GM21825 (cell line): ENCODE measurements around the gene ATOSA.

Experiments
- ATAC-seq: cut with Tn5 transposase; IDR thresholded peaks from one replicate; pipeline ENCODE4 v1.9.1; 2021; ENCODE audit warnings: mild to moderate bottlenecking, moderate library complexity; ENCODE audit not compliant: unreplicated experiment

ATOSA gene

DNA sequence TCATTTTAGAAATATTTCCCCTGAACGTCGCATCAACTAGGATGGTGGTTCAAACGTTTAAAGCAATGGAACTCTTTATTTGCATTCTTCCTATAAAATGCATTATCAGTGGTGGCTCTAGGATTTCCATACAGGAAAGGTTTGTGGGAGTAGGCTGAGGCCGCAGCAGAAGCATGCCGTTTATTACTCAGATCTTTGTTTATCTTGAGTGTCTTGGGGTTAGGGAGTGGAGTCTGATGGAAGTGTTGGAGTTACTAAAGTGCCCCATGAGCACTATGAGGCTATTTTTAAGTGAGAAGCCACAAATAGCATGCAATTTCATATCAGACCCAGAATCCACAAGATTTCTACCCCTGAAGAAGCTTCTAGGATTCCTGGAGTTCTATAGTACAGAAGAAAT is 26.2 kb downstream of the ATOSA start:
- ATAC-seq = no peak

DNA sequence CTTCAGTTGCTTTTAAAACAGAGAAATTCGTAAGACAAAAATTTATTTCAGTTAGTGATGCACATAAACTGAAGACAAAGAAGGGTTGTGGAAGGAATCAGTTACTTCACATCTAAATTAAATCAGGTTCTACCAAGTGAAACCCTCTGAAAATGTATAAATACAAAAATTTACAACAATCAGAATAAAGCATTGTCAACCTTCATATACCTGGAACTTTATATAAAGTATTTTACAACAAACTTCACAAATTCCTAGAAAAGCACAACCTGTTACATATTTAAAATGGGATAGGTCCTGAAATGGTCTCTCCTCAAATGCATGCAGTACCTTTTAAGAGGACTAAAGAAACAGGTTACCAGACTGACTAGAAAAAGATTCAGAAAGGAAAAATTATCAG is 26.9 kb downstream of the ATOSA start:
- no peak for ATAC-seq

DNA sequence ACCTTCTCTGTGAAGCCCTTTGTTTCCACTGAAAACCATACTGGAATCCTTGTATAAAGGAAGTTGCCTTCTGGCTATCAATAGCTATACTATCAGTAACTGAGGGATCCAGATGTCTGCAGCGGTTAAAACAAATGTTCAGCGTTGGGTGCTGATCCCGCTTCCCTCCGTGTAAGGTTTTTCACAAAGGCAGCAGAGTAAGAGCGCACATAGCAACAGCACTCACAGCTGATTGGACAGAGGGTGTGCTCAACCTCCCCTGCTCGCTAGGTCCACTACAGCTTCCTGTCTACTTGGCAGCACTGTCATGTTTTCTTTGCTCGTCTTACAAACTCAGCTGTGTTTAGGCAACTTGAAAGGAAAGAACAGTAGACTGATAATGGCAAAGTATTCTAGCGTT is 27.3 kb downstream of the ATOSA start:
- ATAC-seq = peak; percentile 93

DNA sequence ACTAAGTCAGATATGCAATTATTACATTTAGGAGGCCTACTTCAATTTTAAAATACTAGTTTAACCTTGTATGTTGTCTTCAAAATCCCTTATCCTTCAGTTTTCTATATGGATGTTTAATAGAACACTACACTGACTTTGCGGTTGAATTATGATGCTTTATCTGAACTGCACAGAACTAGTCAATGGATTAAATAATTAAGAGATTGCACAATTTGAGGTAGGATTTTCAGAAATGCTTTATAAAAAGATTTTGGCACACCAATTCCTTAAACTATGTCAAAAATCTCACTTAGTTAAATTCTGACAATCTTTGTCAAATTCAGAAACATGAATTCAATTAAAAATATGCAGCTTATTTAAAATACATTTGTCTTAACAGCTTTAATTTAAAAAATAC is 28.1 kb downstream of the ATOSA start:
- ATAC-seq = no peak

GRCh38 chr15:52649686-52650085 is 29.5 kb downstream of the ATOSA start:
- no peak for ATAC-seq

DNA sequence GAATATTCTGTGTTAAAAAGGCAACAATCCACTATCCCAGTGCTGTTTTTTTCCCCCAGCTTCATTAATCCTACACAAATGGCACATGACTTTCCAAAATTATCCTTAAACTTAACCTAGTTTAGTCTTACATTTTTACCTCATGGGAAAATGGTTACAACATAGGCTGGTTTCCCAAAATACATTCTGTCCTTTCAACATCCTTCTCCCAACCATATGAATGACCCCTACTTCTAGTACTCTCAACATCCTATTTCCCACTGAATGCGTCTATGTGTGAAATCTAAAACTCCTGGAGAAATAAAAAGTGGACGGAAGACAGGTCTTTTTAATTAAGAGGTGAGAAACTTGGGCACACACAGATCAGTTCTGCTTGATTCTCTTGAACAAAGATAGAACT is 33.3 kb downstream of the ATOSA start:
- ATAC-seq = no peak

GRCh38 chr15:52642386-52643361 is 36.5 kb downstream of the ATOSA start:
- no peak for ATAC-seq

DNA sequence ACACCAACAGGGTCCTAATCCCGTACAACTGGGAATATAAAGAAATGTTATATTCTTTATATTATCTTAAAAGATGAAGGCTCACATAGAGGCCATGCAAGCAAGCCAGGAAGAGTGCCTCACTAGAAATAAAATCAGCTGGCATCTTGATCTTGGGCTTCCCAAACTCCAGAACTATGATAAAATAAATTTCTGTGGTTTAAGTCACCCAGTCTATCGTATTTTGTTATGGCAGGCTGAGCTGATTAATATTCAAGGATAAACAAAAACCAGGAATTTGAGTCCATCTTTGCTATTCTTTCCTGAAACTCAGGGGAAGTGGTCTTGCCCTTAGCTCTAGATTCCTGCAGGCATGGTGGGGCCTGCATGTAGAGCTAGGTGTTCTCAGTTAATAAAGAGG is 42.7 kb downstream of the ATOSA start:
- no peak for ATAC-seq

GRCh38 chr15:52635908-52636307 is 43.3 kb downstream of the ATOSA start:
- no peak for ATAC-seq
